Heart right ventricle (tissue), 16 donors: ENCODE results near the gene RUFY3. TPM values are rescaled to one million over a fixed set of nuclear protein-coding genes. Genes with fewer than 3 reads are reported as not detected.

Experiments
- ATAC-seq, 8 donors: fragments of 200-7000 bp; cut with Tn5 transposase; one replicate each; pipeline ENCODE4 v1.9.1; 2020; ENCODE audit warnings: mild to moderate bottlenecking in 8 of 8, moderate library complexity in 8 of 8, moderate number of reproducible peaks in 1 of 8
- DNase-seq, 2 donors: peaks; one replicate each; pipeline ENCODE4 v3.0.0-alpha.2; 2020
- H3K27ac ChIP-seq, 10 donors: fragments of 200-600 bp; sonication (generic) in 2 of 10; one replicate each; pipeline versions ENCODE4 v1.5.0 to v1.8.0; 2020 to 2022; ENCODE audit warnings: mild to moderate bottlenecking in 3 of 10
- H3K27me3 ChIP-seq, 7 donors: fragments of 200-600 bp; one replicate each; pipeline ENCODE4 v1.8.0; 2021 to 2022; ENCODE audit warnings: mild to moderate bottlenecking in 2 of 7
- H3K36me3 ChIP-seq, 9 donors: fragments of 200-600 bp; sonication (generic) in 1 of 9; one replicate each; pipeline versions ENCODE4 v1.5.0 to v1.8.0; 2020 to 2022; ENCODE audit warnings: mild to moderate bottlenecking in 2 of 9
- H3K4me1 ChIP-seq, 9 donors: fragments of 200-600 bp; sonication (generic) in 1 of 9; one replicate each; pipeline versions ENCODE4 v1.5.0 to v1.8.0; 2020 to 2022; ENCODE audit warnings: mild to moderate bottlenecking in 4 of 9
- H3K4me3 ChIP-seq, 10 donors: fragments of 200-600 bp; sonication (generic) in 2 of 10; one replicate each; pipeline versions ENCODE4 v1.5.0 to v1.8.0; 2020 to 2022; ENCODE audit warnings: mild to moderate bottlenecking in 7 of 10, moderate library complexity in 2 of 10
- H3K9me3 ChIP-seq, 11 donors: fragments of 200-600 bp in 10 of 11; sonication (generic) in 2 of 11; one replicate each; pipeline versions ENCODE4 v1.5.0 to v1.8.0; 2013 to 2022; ENCODE audit warnings: mild to moderate bottlenecking in 2 of 11, control low read depth in 1 of 11, moderate library complexity in 1 of 11
- WGBS, 2 donors: extraction: QIAGEN DNeasy Blood & Tissue Kit; methylation state at CpG; one replicate each; pipeline ENCODE4 v1.1.7; 2013; ENCODE audit warnings: inconsistent platforms in 1 of 2; 5-methylcytosine and 5-hydroxymethylcytosine counted together
- intact Hi-C, 10 donors: fragments of 100-400 bp; cut with DNase I; formaldehyde crosslinking; loops; one replicate each; pipeline versions ENCODE4 v1.11.1 to v1.14.2; 2022
- long read RNA-seq, 3 donors: library from polyadenylated mRNA; unstranded; transcript quantifications; one replicate each; pipeline ENCODE4 v2.0.0, GENCODE V29; 2020 to 2021
- polyA plus RNA-seq, 2 donors: library from polyadenylated mRNA; stranded (reverse); fragments of 200-250 nt; gene quantifications; one replicate each; pipeline ENCODE4 v1.2.3, GENCODE V29; 2013
- total RNA-seq, 10 donors: library from RNA; stranded (reverse); fragmentation: NEBNext Ultra II Directional in 3 of 10; extraction: Animal tissue kit (Norgen Biotek cat#: 25700) in 3 of 10; gene quantifications; one replicate each; pipeline versions ENCODE4 v1.2.1 to v1.2.4, GENCODE V29; 2021 to 2023
- TF ChIP-seq, protein P1 (sequence below), 9 donors: fragments of 200-600 bp; sonication (generic) in 2 of 9; IDR thresholded peaks; one replicate each; pipeline versions ENCODE4 v1.5.0 to v1.8.0; 2021 to 2022; ENCODE audit warnings: antibody characterized with exemption in 9 of 9, mild to moderate bottlenecking in 5 of 9, moderate library complexity in 1 of 9
- donor health status: Arrhythmogenic right ventricular cardiomyopathy.
- donor health status: ischemic (EF 13 %, LVEDD 7.1; RV severe dilation, severe dysfunction).
- donor health status: healthy with polysubstance abuse.
- donor health status: DM: no; HTN: yes; CAD: no.
- donor health status: DM: no; HTN: no; CAD: no.
- donor health status: ischemic (EF 25% LVEDD 6.9; RV normal size, moderate dysfunction).
- donor health status: ischemic (EF 25% LVEDD 5.7; RV mildly dilated, moderate dysfunction).
- donor health status: healthy.
- donor health status: DM: yes; HTN: yes; CAD: no.
- donor health status: Ischemic cardiomyopathy.
- donor health status: ischemic (EF 35%, LVEDD 5.7; RV mildly dilated, moderate dysfunction).
- donor health status: nonischemic (EF 11% LVEDD 7.7; RV severe dilation, severe dysfunction).
- donor health status: DM: yes; HTN: yes; CAD: no.
- donor health status: PGD.
- donor health status: ischemic (EF 29% LVEDD 5.4; RV normal size, mild dysfunction).
- donor health status: nonischemic (EF 23%, LVEDD 6.1; RV moderate dilation, normal function).

Gene RUFY3, protein sequence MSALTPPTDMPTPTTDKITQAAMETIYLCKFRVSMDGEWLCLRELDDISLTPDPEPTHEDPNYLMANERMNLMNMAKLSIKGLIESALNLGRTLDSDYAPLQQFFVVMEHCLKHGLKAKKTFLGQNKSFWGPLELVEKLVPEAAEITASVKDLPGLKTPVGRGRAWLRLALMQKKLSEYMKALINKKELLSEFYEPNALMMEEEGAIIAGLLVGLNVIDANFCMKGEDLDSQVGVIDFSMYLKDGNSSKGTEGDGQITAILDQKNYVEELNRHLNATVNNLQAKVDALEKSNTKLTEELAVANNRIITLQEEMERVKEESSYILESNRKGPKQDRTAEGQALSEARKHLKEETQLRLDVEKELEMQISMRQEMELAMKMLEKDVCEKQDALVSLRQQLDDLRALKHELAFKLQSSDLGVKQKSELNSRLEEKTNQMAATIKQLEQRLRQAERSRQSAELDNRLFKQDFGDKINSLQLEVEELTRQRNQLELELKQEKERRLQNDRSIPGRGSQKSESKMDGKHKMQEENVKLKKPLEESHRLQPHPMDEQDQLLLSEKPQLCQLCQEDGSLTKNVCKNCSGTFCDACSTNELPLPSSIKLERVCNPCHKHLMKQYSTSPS
- total RNA-seq (10 to 100 TPM; 13.2 to 28.7 (median 21.7) TPM), polyA plus RNA-seq (10 to 100 TPM; 13.5 to 24.0 TPM)
- long read RNA-seq, donor 1, partial matches to known transcripts = 3 of 23 reads
- long read RNA-seq, donor 1, other reads (novel, unspliced or antisense) = 18 of 23 reads
- long read RNA-seq, donor 2, transcript RUFY3-203 (12 exons, 2,143 nt) = major isoform, 7 of 19 reads
- long read RNA-seq, donor 2, partial matches to known transcripts = 4 of 19 reads
- long read RNA-seq, donor 2, other reads (novel, unspliced or antisense) = 8 of 19 reads
- long read RNA-seq, donor 3, partial matches to known transcripts = 0 of 2 reads
- long read RNA-seq, donor 3, other reads (novel, unspliced or antisense) = 2 of 2 reads

DNA sequence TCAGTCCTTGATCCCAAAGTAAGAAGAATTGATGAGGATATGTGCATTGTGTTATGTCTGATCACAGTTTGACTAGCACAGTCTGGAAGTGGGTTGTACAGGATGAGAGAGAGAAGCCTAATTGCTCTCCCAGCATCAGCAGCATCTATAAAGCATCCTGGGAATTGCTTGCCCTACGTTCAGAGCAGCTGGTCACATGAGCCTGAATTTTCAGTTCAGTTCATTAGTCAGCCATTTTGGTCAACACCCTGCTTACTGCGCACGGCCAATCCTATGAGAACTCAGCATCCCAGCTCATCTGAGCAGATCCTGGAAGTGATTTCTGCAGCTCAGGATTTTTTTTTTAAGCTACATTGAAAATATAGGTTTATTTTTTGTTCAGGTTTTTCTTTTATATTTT is at the start of gene RUFY3:
TSS of gene RUFY3 (plus strand) at position 218 of the 400 bp plus-strand sequence. CDS start 610 bp downstream, outside the sequence.
- ATAC-seq = peak; percentile 89 to 96 (median 94)
- H3K4me3 ChIP-seq = peak within 1 kb of the TSS in 9 of 10 donors; percentile 34 to 67 (median 57)
- WGBS, 2 donors = 31 to 40% methylated on average over 3 of the region's 3 CpGs
- peak within 1 kb of the TSS in 9 of 10 donors; percentile 17 to 79 (median 67) for H3K27ac ChIP-seq
- no peaks in the 10 kb centered on the region for H3K27me3 ChIP-seq
- H3K36me3 ChIP-seq = peaks cover 0 to 11% (median 0%) of the 10 kb centered on the region in 9 donors
- intact Hi-C loops = no loop called here
- no peaks in the 10 kb centered on the region for H3K9me3 ChIP-seq
- DNase-seq = peak in 1 of 2 donors; percentile 70
- H3K4me1 ChIP-seq = peaks cover 0 to 38% (median 28%) of the 10 kb centered on the region in 9 donors
- TF ChIP-seq, protein P1, sequence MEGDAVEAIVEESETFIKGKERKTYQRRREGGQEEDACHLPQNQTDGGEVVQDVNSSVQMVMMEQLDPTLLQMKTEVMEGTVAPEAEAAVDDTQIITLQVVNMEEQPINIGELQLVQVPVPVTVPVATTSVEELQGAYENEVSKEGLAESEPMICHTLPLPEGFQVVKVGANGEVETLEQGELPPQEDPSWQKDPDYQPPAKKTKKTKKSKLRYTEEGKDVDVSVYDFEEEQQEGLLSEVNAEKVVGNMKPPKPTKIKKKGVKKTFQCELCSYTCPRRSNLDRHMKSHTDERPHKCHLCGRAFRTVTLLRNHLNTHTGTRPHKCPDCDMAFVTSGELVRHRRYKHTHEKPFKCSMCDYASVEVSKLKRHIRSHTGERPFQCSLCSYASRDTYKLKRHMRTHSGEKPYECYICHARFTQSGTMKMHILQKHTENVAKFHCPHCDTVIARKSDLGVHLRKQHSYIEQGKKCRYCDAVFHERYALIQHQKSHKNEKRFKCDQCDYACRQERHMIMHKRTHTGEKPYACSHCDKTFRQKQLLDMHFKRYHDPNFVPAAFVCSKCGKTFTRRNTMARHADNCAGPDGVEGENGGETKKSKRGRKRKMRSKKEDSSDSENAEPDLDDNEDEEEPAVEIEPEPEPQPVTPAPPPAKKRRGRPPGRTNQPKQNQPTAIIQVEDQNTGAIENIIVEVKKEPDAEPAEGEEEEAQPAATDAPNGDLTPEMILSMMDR (IDR thresholded peaks at IDR 0.05) = no peak

DNA sequence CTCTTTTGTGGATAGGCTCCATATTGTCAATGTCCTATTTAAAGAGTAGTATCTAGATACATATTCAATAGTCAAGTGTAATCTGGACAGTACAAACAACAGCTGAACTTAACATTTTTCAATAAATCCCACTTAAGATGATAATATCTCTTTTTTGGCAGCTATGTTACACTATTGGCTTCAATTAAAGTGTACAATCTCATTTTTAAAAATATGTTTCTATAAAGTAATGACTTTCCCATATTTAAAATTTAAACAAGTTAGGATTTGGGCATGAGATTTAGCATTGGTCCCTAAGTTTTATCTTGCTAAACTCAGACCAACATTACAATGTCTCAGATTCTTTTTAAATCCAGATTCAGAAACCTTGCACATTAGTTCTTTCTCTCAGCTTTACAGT is 47.6 kb upstream of the RUFY3 start:
- TF ChIP-seq, protein P1 (IDR thresholded peaks at IDR 0.05) = no peak
- DNase-seq (no peak), ATAC-seq (no peak)
- Histone ChIP-seq H3K4me3 (no peak overlapping the region), H3K36me3 (no peaks in the 10 kb centered on the region), H3K4me1 (no peaks in the 10 kb centered on the region), H3K9me3 (no peaks in the 10 kb centered on the region), H3K27me3 (no peaks in the 10 kb centered on the region), H3K27ac (no peak overlapping the region)
- intact Hi-C loops = no loop called here

DNA sequence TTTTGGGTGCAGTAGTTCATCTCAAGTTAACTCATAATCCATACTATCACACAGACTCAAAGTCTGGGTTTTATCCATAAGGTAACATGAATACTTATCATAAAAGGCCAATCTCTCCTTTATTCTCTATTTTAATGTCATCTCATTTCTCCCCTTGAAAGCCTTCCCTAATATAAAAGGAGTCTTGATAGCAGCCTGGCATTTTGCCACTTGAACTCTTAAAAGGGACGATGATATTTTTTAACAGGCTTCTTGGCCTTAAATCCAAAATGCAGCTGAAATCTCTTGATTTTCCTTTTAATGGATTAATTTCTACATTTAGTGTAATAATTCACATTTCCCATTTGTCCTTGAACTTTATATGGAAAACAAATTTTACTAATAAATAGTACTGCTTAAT is 47.0 kb upstream of the RUFY3 start:
- TF ChIP-seq, protein P1 (IDR thresholded peaks at IDR 0.05) = no peak
- Histone ChIP-seq H3K36me3 (no peaks in the 10 kb centered on the region), H3K27me3 (no peaks in the 10 kb centered on the region), H3K27ac (no peak overlapping the region), H3K4me3 (no peak overlapping the region), H3K9me3 (no peaks in the 10 kb centered on the region), H3K4me1 (no peaks in the 10 kb centered on the region)
- intact Hi-C loops = no loop called here
- WGBS, 2 donors = 18 to 31% methylated on average over 1 of the region's 1 CpG
- no peak for ATAC-seq
- DNase-seq = no peak

DNA sequence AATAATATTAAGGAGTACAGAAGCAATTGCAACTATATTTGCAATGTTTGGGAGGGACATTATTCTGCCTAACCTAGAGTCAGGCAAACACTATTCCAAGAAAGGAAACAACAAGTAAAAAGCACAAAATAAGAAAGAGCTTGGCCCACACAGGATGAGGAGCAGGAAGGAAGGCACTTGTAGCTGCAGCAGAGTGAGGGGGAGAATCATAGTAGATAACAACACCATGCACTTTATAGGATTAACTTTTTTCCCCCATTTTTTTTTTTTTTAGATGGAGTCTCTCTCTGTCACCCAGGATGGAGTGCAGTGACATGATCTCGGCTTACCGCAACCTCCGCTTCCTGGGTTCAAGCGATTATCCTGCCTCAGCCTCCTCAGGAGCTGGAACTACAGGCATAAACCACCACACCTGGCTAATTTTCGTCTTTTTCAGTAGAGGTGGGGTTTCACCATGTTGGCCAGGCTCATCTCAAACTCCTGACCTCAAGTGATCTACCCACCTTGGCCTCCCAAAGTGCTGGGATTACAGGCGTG is 45.1 kb upstream of the RUFY3 start:
- no peaks in the 10 kb centered on the region for H3K4me1 ChIP-seq
- DNase-seq = no peak
- WGBS, 2 donors = 90% methylated on average over 6 of the region's 6 CpGs
- no peak overlapping the region for H3K4me3 ChIP-seq
- intact Hi-C loops = no loop called here
- H3K9me3 ChIP-seq = no peaks in the 10 kb centered on the region
- ATAC-seq = no peak
- TF ChIP-seq, protein P1 (IDR thresholded peaks at IDR 0.05) = no peak
- H3K36me3 ChIP-seq = no peaks in the 10 kb centered on the region
- no peaks in the 10 kb centered on the region for H3K27me3 ChIP-seq
- H3K27ac ChIP-seq = no peak overlapping the region
